Mesothelial cell of epicardium (in vitro differentiated cells): Measurements from ENCODE around the gene UBE2E2. TPM values are rescaled to one million over a fixed set of nuclear protein-coding genes. Genes with fewer than 3 reads are reported as not detected.

ENCODE experiments used
- DNase-seq, 2 experiments: peaks; one replicate each; pipeline ENCODE4 v3.0.0; 2021; ENCODE audit warnings: low spot score in 2 of 2; ENCODE audit not compliant: unreplicated experiment in 2 of 2
- H3K27ac Mint-ChIP-seq: 2 replicates; pipeline ENCODE4 v1.8.0; 2021; ENCODE audit warnings: mixed read lengths
- H3K27me3 Mint-ChIP-seq: 2 replicates; pipeline ENCODE4 v1.8.0; 2021; ENCODE audit warnings: low read depth, mixed read lengths
- H3K36me3 Mint-ChIP-seq: 2 replicates; pipeline ENCODE4 v1.8.0; 2021; ENCODE audit warnings: mixed read lengths
- H3K4me1 Mint-ChIP-seq: 2 replicates; pipeline ENCODE4 v1.8.0; 2021; ENCODE audit warnings: mixed read lengths
- H3K4me3 Mint-ChIP-seq: 2 replicates; pipeline ENCODE4 v1.8.0; 2021; ENCODE audit warnings: mild to moderate bottlenecking, moderate library complexity, mixed read lengths
- H3K9me3 Mint-ChIP-seq: 2 replicates; pipeline ENCODE4 v1.8.0; 2021; ENCODE audit warnings: mixed read lengths
- total RNA-seq: library from RNA; stranded (reverse); gene quantifications from 3 replicates; pipeline ENCODE4 v1.2.1, GENCODE V29; 2021
- TF ChIP-seq, protein P1 (sequence below): fragments of 200-600 bp; sonication (generic); IDR thresholded peaks from one replicate; pipeline ENCODE4 v1.5.0; 2021; ENCODE audit warnings: antibody characterized with exemption; ENCODE audit not compliant: unreplicated experiment

The UBE2E2 gene
- total RNA-seq, 1 donor from 2014 or later: 42.3 TPM

DNA sequence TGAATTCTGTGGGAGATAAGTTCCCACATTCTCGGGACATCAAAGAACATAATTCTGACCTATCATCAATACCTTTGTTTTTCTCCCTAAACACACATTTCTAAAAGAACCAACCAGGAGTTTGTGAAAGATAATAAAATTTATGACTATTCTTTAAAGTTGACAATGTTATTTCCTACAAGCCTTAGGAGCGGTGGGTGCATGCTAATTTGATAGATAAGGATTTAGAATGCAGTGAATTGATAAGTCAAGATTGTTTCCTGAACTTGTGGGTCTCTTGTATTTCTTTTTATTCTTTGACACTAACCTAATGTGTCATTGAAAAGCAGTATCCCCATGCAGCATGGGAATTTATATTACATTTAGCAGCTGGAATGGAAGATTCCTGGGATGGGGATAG lies 10.3 kb upstream of the UBE2E2 start:
- DNase-seq: no peak
- TF ChIP-seq, protein P1, sequence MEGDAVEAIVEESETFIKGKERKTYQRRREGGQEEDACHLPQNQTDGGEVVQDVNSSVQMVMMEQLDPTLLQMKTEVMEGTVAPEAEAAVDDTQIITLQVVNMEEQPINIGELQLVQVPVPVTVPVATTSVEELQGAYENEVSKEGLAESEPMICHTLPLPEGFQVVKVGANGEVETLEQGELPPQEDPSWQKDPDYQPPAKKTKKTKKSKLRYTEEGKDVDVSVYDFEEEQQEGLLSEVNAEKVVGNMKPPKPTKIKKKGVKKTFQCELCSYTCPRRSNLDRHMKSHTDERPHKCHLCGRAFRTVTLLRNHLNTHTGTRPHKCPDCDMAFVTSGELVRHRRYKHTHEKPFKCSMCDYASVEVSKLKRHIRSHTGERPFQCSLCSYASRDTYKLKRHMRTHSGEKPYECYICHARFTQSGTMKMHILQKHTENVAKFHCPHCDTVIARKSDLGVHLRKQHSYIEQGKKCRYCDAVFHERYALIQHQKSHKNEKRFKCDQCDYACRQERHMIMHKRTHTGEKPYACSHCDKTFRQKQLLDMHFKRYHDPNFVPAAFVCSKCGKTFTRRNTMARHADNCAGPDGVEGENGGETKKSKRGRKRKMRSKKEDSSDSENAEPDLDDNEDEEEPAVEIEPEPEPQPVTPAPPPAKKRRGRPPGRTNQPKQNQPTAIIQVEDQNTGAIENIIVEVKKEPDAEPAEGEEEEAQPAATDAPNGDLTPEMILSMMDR: no peak
- Mint-ChIP-seq H3K27me3 (peaks cover 12% of the 10 kb centered on the region), H3K9me3 (no peaks in the 10 kb centered on the region), H3K36me3 (no peaks in the 10 kb centered on the region), H3K4me3 (no peak overlapping the region), H3K4me1 (peaks cover 16% of the 10 kb centered on the region), H3K27ac (no peak overlapping the region)

GRCh38 chr3:23193831-23194230 lies 9.3 kb upstream of the UBE2E2 start:
- H3K27ac Mint-ChIP-seq: no peak overlapping the region
- no peak overlapping the region for H3K4me3 Mint-ChIP-seq
- no peak for DNase-seq
- no peaks in the 10 kb centered on the region for H3K36me3 Mint-ChIP-seq
- TF ChIP-seq, protein P1: no peak
- H3K4me1 Mint-ChIP-seq: peaks cover 16% of the 10 kb centered on the region
- peaks cover 18% of the 10 kb centered on the region for H3K27me3 Mint-ChIP-seq
- H3K9me3 Mint-ChIP-seq: no peaks in the 10 kb centered on the region

DNA sequence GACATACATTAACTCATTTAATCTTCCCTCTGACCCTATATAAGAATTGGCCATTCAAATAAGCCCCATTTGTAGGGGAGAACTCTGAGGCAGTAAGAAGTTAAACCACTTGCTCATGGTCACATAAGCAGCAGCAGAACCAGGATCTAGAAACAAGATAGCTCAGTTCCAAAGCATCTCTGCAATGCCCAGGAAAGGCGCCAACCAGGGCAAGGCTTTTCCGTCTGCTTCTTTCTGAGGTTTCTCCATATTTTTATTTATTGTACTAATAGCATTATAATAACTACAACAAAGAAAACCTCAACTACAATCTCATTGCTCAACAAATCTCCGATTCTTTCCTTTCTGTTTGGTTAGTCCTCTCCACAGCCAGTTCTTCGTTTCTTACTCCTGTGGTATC lies 4.3 kb upstream of the UBE2E2 start:
- no peaks in the 10 kb centered on the region for H3K9me3 Mint-ChIP-seq
- no peak overlapping the region for H3K27ac Mint-ChIP-seq
- H3K4me1 Mint-ChIP-seq: peaks cover 27% of the 10 kb centered on the region
- peaks cover 28% of the 10 kb centered on the region for H3K27me3 Mint-ChIP-seq
- H3K4me3 Mint-ChIP-seq: no peak overlapping the region
- no peak for DNase-seq
- H3K36me3 Mint-ChIP-seq: no peaks in the 10 kb centered on the region
- TF ChIP-seq, protein P1: no peak

DNA sequence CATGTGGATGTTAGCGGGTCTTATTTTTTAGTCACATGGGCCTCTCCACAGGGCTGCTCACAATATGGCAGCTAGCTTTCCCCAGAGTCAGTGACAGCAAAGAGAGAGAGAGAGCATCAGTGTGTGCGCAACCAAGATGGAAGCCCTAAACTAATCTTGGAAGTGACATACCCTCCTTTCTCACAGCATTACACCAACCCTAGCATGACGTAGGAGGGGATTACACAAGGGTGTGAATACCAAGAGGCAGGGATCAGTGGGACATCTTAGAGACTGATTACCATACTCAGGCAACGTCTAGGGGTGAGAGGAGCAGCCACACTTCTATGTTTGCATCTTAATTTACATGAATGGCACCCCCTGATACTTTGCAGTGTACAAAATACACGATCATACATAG lies 3.5 kb upstream of the UBE2E2 start:
- Mint-ChIP-seq H3K27me3 (peaks cover 24% of the 10 kb centered on the region), H3K4me1 (peaks cover 30% of the 10 kb centered on the region), H3K9me3 (no peaks in the 10 kb centered on the region), H3K4me3 (no peak overlapping the region), H3K27ac (no peak overlapping the region), H3K36me3 (no peaks in the 10 kb centered on the region)
- TF ChIP-seq, protein P1: no peak
- no peak for DNase-seq

- H3K4me3 Mint-ChIP-seq: peak overlapping the region; percentile 76
- no peaks in the 10 kb centered on the region for H3K36me3 Mint-ChIP-seq
- H3K27me3 Mint-ChIP-seq: peaks cover 24% of the 10 kb centered on the region
- H3K4me1 Mint-ChIP-seq: peaks cover 18% of the 10 kb centered on the region
- no peaks in the 10 kb centered on the region for H3K9me3 Mint-ChIP-seq
- H3K27ac Mint-ChIP-seq: peak overlapping the region; percentile 61
- TF ChIP-seq, protein P1: no peak
- DNase-seq: no peak
These were observed 1.8 kb upstream of the UBE2E2 start for GRCh38 chr3:23201154-23201838.
